HG03135 (cell line): ENCODE data around the gene CNOT4.
"Not testable (repeated sequence)": the region's sequence is repeated elsewhere in the genome, so short reads cannot be mapped to it uniquely, and the experiment has no call there.

Experiments used
- ATAC-seq: cut with Tn5 transposase; IDR thresholded peaks from one replicate; pipeline ENCODE4 v1.9.1; 2021; ENCODE audit warnings: mild to moderate bottlenecking, moderate library complexity; ENCODE audit not compliant: unreplicated experiment

The CNOT4 gene

DNA sequence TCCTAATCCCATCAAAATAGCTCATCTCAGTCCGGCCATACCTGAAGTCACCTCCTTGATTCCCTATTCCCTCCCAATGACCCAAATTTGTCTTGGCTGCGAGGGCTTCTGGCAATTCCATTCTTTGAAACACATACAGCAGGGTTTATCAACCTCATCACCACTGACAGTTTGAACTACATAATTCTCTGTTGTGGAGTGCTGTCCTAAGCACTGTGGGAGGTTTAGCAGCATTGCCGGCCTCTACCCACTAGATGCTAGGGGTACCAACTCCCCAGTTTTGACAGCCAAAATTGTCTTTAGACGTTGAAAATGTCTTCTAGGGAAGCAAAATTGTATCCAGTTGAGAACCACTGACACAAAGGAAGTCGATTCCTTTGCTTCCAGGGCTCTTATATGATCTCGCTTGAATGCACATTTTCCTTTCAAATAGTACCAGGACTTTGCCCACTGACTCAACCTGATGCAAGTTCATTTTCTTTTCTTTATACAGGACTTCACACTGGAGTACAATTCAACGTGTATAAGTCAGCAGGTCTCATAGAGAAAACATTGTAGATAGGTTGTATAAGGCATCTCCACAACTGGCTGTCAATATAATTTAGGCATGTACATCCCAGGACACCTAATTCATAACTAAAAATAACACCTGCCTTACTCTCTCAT is 142.9 kb downstream of the CNOT4 start:
- no peak for ATAC-seq

DNA sequence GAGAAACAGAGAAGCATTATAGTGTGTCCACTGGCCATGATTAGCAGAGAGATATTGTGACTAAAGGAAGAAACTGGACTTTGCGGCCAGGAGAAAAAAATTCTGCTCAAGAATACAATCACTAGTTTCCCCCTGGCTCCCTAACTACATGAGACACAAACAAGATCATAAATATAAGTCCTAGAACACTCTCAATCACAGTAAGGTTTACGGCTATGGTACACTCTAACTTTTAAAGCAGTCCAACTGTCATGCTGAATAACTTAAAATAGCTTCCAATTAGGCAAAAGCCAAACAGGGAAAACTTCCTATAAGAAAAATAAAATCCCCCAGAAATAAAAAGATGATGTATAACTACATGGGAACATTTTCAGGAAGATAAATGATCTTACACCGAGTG is 144.2 kb downstream of the CNOT4 start:
- no peak for ATAC-seq

DNA sequence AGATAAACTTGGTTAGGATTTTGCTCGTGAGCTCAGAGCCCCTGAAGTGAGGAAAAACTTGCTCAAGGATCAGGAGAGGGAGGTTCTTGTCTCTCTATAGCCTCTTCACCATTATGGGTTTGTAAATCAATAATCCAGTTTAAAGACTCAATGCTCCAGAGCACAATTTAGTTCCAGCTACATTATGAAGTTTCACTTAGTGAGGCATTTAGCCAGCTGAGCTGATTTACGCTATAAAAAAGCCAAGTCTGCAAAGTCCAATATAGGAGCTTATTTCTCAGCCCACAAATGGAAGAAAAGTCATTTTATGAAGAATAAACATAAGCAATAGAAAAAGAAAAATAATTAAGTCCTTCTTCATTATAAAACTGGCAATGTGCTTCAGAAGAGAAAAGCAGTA is 145.7 kb downstream of the CNOT4 start:
- ATAC-seq, result no peak

DNA sequence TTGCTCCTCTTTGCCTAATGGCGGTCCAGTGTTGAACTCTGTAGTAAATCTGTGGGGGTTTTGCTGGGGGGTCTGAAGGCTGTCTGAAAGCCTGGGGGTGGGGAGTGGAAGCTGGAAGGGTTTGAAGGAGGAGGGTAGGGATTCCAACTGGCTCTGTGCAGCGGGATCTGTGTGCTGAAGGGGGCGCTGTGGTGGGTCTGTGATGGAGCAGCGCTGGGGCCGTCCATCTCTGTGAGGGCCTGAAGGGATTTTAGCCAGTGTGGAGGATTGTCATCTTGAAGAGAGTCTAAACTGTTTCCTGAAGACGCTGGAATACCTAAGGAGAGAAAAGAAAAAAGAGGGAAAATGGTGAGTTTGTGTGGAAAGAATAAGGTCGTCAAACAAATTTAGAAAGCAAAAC is 147.0 kb downstream of the CNOT4 start:
- ATAC-seq, result no peak

DNA sequence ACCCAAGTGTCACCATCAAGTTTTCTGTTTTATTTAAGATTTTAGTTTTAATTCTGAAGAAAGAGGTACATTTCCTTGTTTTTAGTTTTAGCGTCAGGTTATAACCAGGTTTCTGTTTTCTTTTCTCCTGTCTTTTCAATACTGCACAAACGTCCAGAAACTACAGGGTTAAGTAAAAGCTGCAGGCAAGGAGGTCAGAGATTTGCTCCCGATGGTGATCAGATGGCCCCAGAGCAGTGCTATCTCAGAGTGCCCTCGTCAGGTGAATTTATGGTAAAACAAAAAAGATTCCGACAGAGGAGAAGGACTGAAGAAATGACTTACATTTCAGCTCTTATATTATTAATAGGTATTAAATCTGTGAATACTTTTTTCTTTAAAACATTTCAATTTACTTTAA is 148.1 kb downstream of the CNOT4 start:
- no peak for ATAC-seq

DNA sequence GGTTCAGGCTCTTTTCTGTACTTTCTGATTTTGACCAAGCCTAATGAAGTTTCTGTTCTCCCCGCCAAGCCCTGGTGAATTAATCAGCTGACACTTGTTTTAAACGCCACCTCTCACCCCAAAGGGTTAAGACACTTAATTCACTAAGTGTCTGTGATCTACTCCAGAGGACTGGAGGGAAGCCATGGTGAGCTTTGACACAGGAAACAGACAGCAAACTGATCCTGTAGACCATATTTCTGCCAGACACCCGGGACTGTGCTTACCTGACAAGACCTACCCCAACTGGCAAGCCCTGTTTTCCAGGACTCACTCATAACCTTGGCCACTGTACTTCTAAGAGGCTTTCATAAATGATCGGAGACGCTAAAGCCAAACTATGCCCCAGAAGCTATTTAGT is 150.3 kb downstream of the CNOT4 start:
- ATAC-seq, result no peak

DNA sequence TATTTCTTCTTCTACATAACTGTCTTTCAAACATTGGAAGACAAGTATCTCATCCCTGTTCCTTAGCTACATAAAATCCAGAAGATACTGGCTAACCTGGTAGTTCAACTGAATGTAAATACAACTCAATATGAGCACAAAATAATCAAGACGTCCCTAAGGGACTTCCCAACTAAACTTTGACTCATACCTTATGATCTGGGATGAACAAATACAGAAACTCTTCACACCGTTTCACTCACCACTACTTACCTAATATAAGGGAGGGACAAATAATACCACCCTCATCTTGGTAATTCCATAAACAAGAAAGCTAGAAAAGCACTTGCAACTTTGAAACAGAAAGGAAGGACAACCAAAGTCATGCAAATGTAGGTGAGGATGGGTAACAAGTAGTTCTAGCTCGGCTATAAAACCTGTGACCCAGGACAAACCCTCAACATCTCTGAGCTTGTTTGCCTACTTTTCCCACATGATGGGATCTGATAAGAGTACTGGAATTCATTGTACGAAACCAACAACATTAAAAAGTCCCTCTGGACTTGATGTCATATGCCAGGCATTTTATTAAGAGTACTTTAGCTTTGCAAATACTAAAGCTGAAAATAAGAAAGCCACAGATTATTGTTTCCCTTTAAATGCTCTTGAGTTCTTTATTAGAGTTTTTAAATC is 154.4 kb downstream of the CNOT4 start:
- no peak for ATAC-seq

DNA sequence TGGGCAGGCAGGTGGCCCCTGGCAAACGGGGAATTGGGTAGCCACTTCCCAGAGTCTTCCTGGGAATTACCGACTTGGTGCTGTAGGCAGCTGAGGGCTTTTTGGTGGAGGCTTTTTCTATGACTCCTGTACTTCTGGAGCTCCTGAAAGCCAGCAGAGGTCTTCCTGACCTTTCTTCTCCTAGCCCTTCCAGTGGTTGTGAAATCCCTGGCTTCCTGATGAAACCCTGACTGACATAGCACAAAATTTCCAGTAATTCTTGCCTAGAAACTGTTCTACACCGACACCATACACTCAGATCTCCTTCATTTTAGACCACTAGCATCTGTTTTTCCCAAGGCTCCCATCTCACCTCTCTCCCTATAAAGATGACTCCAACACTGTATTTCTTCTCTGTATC is 156.1 kb downstream of the CNOT4 start:
- no peak for ATAC-seq

DNA sequence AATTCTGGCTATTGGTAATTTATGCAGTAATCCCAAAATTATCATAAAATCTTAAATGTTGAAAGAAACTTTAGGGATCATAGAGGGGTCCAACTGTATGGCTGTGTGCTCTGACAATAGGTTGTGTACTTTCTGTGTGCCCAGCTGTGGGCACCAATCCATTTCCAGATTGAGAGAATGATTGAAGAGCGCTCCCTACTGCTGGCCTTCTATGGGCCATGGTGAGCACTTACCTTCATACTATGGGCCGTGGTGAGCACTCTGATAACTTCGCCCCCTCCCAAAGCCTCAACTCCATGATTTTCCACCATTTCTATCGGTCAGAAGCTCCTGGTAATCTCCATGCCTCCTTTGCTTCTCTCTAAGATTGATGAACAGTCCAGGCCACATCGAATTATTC is 157.6 kb downstream of the CNOT4 start:
- ATAC-seq, result no peak

DNA sequence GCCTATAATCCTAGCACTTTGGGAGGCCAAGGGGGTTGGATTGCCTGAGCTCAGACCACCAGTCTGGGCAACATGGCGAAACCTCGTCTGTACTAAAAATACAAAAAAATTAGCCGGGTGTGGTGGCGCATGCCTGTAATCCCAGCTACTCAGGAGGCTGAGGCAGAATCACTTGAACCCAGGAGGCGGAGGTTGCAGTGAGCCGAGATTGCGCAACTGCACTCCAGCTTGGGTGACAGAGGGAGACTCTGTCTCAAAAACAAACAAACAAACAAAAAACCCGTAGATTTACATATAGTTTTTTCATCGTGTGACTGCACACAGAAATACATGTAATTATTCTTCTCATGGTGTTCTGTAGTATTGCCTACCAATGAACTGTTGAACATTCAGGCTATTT is 158.8 kb downstream of the CNOT4 start:
- ATAC-seq, result not testable (repeated sequence)

DNA sequence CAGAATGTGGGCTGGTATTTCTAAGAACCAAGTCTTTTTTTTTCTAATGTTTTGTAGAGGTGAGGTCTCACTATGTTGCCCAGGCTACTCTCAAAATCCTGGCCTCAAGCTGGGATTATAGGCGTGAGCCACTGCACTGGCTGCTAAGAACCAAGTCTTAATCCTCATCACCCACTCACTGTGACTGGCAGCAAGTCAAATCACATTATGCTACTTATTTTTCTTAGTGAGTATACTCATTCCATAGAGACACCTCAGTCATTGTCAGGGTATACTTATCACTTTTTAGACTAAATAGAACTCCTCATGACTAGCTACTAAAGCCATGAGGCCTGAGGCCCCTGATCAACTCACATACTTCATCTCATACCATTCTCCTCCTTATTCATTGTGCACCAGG is 160.2 kb downstream of the CNOT4 start:
- ATAC-seq, result no peak

DNA sequence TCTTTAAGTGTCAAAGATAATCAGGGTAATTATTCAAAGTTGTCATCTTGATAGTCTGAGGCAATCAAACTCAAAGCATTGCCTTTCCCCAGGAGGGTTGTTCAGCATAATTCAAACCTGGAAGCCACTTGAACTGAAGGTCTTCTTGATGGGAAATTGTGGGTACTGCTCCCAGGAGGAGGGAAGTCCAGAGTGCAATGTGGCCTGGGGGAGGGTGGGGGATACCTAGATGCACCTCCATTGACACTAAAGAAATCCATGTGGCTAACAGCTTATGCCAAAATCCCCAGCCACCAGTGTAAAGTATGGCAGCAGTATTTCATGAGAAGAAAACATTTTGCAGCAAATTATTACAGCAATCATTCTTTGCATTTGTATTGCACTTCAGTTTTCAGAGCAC is 161.4 kb downstream of the CNOT4 start:
- no peak for ATAC-seq

DNA sequence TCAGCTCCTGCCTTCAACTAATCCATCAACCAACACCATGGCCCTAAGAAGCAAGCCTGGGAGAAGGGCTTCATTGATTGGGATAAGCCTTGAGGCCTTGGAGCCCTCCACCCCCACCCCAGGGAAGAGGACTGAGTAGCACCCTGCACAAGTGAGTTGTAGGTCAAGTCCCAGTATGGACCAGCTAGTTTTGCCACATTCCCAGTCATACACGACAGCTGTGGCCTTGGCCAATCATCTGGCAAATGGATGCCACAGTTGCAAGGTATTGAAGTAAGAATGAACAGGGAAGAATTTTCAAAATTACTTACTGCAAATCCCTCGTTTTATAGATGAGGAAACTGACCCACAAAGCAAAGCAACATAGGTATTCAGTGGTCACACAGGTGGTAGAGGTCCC is 166.5 kb downstream of the CNOT4 start:
- ATAC-seq, result no peak

DNA sequence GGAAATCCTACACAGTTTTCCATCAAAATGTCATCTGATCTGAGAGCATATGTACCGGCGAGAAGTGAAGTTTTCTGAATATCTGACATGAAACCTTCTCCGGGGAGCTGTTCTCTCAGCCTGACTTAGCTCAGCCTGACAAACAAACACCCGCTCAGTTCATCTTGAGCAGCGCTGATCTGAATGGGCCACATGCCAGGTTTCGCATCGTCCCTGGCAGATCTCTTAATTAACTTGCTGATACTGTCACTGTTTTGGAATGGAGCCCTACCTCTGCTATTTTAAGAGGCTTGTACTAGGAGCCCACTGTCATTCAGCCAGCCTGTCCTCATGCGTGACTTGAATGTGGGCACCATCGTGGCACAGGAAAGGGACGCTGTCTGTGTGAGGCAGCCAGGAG is 167.0 kb downstream of the CNOT4 start:
- ATAC-seq, result no peak

DNA sequence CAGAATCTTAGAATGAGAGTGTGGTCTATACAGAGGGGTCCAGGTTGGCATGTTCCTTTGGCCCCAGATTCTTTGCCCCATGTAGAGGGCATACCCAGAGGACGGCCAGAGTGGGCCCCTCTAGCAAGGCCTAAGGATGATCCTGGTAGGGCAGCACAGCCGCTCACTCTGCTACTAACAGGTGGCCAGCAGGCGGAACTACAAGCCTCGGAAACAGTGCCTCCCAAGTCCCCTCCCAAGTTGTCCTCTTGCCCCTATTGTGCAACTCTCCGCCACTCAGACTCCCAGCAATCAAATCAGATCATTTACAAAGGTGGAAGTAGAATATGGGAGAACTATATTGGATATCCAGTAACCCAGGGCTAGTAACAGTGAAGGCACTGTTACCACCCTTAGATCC is 168.9 kb downstream of the CNOT4 start:
- ATAC-seq, result no peak

DNA sequence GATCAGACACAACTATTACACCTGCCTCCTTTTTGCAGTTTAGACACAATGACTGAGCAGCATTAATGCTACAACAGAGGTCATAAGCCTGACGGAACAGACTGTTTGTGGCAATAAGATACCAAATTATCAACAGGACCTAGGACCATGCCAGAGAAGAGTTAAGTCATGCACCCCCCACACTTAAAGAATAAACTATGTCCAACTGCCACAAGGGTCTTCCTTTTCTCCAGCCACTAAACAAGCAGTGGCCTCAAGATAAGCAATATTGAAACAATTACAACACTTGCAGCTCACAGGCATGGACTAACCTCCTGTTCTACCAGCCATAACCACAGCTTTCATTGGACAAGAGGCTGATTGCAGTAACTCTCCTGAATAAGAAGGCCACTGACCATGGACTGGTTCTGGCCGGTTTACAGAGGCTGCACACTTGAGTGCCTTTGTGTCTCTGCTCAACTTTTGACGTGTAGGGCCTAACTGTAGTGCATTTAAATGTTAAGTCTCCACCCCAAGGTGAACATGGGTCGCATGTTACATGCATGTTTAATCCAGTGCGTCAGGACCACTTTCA is 171.8 kb downstream of the CNOT4 start:
- no peak for ATAC-seq

DNA sequence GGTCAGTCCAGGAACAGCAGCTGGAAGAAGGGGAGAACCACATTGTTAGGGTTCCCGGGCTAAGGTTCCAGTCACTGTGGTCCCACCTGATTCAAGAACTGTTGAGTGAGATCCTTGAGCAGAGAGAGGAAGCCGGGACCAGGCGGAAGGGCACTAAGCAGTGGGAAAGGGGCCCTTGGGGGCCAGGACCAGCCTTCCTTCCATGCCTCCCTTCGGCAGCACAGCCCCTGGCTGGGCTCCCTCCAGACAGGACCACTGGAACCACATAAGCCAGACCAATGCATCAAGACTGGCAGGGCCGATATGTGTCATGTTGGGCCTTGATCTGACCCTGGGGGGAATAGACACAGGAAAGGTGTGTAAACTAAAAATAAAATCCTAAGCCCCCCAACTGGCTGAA is 172.4 kb downstream of the CNOT4 start:
- no peak for ATAC-seq

DNA sequence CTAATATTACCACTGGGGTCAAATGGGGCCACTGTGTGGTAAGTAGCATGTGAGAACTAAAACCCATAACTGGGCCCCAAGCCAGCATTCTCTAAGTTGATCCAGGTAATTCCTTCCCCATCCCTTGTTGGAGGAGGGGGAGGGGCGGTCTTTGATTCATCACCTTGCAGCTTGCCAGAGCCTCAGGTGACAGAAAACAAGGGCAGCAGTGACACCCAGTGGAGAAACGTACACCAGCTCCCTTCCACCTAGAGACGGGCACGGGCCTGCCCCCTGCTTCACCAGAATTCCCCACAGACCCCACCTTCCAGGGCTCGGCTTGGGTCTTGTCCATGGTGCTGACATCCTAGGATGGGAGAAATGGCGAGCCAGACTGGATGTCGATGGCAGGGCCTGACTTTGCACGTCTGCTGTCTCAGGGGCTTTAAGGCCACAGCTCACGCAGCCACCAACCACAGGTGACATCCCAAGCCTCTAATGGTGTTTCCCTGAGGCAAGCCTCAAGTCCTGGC is 174.2 kb downstream of the CNOT4 start:
- no peak for ATAC-seq

DNA sequence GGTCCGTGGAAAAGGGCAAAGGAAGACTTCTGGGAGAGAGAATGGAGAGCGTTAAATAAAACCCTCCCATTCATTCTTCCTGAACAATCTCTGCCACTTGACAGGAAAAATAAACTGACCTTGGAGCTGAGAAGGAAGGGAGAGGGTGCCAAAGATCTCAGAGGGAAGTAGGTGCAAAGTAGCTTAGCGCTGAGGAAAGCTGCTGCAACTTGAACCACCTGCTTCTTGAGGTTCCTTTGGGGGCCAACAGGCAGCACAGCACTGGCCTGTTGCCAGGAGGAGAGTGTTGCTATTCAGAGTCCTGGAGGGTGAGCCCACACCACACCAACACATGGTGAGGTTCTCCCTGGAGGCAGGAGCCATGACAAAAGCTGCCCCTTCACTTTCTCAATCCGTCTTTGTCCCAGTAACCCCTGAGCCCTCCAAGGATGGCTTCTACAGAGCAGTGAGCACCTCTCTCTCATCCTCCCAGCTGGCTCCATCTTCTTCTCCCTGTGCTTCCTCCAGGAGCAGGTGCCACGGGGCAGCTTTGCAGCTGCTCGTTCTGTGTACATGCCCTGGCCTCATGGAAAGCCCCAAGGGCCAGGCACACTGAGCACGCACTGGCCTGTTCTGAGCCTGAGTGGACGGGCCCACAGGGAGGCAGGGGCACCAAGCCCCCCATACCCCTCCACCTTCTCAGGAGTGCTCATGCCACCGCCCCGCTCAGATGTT is 174.9 kb downstream of the CNOT4 start:
- no peak for ATAC-seq

DNA sequence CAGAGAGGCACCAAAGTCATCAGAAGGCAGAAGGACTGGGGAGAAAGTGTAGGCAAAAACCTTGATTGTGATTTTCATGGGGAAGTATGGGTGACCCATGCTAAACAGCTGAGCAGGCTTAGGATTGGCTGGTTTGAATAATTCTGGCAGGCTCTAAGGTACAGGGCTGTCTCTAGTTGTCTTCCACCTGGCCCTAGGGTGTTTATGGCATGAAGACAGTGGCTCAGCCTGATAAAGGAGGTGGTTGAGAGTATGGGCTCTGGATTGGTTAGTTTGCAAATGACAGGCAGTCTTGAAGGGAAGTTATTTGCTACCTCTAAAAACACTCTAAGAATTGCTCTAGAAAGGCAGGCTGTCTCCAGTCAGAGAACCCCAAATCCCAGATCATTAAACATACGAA is 176.0 kb downstream of the CNOT4 start:
- no peak for ATAC-seq

DNA sequence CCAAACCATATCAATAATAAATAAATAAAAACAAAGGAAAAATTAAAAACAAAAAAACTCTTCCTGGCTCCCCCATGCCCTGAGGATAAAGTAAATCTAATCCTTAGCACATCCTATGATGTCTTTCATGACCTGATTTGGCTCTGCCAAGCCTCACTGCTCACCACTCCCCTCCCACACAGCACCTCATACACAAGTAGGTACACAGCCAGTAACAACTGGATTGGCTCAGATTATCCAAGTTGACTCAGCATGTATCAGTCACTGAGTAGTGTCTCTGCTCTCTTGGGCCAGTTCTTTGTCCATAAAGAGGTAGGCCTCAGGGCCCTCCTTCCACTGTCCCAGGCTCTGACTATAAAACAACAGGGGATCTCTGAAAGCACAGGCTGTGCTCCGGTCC is 176.7 kb downstream of the CNOT4 start:
- no peak for ATAC-seq

DNA sequence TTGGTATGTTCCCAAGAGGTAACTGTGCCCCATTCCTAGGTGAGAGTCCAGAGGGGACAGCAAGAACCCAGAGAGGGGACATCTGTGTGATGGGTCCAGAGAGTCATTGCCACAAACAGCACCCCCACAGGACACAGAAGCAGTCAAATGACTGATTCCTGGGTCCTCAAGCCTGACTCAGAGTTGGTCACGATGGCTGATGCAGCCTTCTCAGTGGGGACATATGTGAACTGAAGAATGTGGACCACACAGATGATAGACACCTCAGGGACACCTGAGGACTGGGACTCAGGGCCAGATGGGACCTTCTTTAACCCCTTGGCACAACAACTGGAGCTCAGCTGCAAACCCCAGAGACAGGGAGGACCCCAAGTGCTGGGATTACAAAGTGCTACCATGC is 179.8 kb downstream of the CNOT4 start:
- ATAC-seq, result no peak
